Cerebellar nuclear complex (tissue), 1 donor: ENCODE measurements around the gene CAMTA1.
"Not testable (repeated sequence)": the region's sequence is repeated elsewhere in the genome, so short reads cannot be mapped to it uniquely, and the experiment has no call there.

Experiments used
- DNase-seq, 2 experiments: peaks; one replicate each; lab custom pipeline; 2025; lab: John Stamatoyannopoulos, UW

CAMTA1 gene

DNA sequence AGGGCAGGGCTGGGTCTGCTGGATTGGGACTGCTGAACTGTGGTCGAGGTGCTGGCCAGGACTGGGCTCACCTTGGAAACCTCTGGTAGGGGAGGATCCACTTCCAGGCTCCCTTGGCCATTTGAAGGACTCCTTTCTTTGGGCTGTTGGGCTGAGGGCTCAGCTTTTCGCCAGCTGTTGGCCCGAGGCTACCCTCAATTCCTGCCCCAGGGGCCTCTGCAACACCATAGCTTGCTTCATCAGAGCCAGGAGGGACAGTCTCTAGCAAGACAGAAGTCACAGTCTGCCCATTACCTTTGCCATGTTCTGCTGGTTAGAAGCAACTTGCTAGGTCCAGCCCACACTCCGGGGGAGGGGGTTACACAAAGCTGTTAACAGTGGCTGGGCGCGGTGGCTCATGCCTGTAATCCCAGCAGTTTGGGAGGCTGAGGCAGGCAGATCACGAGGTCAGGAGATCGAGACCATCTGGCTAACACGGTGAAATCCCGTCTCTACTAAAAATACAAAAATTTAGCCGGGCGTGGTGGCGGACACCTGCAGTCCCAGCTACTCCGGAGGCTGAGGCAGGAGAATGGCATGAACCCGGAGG, 25.0 kb downstream of the CAMTA1 start:
- DNase-seq = not testable (repeated sequence)

- DNase-seq = no peak
Observed at GRCh38 chr1:6811583-6811982, 26.3 kb downstream of the CAMTA1 start.

DNA sequence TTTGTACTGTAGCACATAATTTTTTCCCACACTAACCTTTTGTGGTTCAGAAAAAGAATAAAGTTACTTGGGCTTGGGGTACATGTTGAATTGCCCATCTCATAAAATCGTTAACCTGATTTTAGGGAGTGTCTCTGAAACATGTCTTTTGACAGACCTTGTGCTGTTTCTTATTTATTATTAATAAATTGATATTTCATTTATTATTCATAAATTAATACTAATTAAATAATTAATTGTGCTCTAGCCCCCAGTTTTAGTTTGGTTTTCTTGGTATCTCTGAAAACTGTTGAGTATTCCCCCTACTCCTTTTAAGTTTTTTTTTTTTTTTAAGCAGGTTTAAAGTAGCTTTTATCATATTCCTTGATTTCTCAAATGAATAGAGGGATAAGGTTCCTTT, 27.9 kb downstream of the CAMTA1 start:
- DNase-seq = no peak

DNA sequence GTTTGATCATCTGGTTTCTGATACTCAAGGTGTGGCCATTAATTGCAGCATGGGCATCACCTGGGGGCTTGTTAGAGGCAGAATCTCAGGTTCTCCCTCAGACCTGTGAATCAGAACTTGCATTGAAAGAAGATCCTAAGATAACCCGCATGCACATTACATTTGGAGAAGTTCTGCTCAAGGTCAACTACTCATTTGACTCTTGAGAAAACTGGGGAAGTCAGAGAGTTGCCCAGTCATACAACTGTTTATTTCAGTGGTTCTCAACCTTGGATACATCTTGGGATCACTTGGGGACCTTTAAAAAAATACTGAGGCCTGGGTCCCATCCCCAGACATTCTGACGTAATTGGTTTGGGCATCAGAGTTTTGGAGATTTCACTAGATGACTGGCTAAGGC, 30.5 kb downstream of the CAMTA1 start:
- DNase-seq = no peak

- no peak for DNase-seq
Observed at GRCh38 chr1:6819246-6820040, 34.2 kb downstream of the CAMTA1 start.

GRCh38 chr1:6820899-6821298, 35.6 kb downstream of the CAMTA1 start:
- DNase-seq = no peak

- no peak for DNase-seq
Observed at GRCh38 chr1:6822530-6823359, 37.5 kb downstream of the CAMTA1 start.

DNA sequence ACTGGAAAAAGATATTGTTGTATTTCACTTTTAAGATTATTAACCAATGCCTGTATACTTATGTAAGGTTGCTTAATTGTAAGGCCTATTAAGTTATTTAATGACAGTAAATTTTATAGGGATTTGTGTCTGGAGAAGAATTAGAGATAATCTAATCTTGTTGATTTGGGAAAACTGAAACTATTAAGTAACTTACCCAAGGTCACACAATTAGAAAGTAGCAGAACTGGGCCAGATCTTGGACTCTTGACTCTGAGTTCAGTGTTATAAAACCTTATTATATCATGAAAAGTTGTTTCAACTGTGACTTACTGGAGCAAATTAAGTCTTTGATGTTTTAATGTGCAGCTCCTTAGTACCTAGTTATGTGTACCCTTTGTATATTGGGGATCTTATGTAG, 38.5 kb downstream of the CAMTA1 start:
- DNase-seq = no peak

GRCh38 chr1:6824665-6825368, 39.6 kb downstream of the CAMTA1 start:
- DNase-seq = no peak

GRCh38 chr1:6825828-6826227, 40.6 kb downstream of the CAMTA1 start:
- DNase-seq = no peak

DNA sequence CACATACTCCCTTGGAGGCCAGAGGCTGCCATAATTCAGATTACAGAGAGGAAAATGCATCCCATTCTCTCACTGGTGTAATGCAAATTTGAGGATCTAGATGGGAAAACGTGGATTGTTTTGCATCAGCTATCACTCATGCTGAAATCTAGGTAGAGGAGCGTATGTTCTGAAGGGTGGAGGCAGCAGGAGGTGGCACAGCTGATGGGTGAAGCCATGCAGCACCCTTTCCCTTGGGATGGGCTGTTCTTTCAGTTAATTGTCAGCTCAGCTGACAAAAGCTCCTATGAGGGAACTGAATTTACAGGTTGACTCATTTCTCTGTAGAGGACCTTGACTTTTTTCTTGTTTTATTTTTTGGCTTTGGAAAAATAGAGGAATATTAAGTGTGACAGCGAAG, 41.8 kb downstream of the CAMTA1 start:
- no peak for DNase-seq

GRCh38 chr1:6827630-6828165, 42.4 kb downstream of the CAMTA1 start:
- no peak for DNase-seq

GRCh38 chr1:6831366-6831765, 46.1 kb downstream of the CAMTA1 start:
- no peak for DNase-seq

DNA sequence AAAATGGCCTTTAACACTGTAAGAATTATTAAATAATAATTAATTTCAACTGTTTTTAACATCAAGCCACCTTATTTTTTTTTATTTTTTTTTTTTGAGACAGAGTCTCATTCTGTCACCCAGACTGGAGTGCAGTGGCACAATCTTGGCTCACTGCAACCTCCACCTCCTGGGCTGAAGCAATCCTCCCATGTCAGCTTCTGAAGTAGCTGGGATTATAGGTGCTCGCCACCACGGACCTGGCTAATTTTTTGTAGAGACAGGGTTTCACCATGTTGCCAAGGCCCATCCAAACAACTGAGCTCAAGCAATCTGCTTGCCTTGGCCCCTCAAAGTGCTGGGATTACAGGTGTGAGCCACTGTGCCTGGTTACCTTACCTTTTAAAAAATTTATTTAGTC, 46.8 kb downstream of the CAMTA1 start:
- DNase-seq = not testable (repeated sequence)

DNA sequence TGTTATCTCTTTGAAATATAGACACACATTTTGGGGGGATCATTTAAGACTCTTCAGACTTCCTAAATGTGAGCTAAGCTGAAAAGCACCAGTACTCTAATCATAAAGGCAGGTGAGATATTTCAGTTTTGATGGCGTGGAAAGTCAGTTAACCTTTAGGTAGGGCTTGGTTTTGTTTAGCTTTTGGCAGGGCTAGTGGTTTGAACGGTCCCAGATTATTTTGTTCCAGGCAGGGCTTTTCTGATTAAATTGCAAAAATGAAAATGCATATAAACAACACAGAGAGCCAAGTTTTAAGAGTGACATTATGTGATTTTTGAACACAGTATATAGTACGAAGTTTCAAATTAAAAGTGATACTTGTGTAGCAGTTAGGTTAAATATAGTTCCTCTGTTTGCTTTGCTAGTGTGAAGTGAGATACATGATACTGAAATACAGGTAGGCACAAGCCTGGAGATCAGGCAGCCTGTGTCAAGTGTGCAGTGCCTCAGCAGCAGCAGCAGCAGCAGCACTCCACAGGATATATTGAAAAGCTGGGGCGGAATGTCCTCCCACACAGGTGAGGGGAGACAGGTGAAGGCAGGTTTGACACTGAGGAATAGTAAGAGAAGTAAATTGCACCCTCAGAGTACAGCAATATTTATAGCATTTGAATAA, 47.4 kb downstream of the CAMTA1 start:
- no peak for DNase-seq

DNA sequence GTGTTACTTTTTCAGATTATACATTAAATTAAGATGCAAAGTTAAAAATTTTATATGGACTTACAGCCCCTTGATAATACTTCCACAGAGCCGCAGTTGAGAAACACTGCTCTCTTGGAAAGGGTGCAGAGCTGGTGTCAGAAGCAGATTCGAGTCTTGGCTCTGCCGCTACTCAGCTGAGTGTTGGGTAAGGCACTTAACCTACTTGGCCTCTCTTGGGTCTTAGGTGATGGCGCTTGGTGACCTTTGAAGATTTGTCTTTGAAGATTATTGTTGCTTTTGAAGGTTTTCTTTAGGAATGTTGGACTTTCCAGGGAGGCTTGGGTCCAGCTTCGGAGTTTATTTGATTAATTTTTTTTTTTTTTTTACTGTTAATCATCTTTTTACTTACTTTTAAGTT, 48.5 kb downstream of the CAMTA1 start:
- DNase-seq = no peak

DNA sequence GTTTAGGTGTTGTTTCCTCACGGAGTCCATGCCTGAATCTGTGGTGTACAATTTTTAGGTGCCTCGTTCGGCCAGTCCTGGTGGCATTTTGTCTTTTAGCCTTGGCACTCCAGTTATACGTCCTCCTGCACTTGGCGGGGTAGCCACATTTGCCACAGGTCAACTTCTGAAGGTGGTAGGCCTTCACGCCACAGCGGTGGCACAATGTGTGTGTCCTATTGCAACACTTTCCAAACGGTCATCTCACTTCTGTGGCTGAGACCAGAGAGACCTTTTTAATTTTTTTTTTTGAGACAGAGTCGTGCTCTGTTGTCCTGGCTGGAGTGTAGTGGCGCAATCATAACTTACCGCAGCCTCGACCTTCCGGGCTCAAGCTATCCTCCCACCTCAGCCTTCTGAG, 49.1 kb downstream of the CAMTA1 start:
- no peak for DNase-seq

DNA sequence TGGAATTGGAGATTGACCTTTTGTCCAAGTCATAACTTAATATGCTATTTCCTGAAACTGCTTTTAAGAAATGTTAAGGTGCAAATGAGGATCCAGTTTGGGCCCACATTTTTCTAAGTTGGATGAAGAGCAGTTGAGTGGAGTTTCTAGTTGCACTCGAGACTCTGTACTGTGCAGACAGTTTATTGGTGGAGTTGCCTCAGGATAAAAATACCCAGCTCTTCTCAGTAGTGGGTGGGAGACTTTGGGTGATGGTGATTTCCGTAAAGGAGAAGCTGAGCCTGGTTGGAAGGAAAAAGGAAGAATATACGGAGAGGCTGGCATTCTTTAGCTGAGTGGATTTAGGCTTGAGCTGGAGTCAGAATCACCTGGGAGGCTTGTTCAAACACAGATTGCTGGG, 49.9 kb downstream of the CAMTA1 start:
- DNase-seq = no peak

DNA sequence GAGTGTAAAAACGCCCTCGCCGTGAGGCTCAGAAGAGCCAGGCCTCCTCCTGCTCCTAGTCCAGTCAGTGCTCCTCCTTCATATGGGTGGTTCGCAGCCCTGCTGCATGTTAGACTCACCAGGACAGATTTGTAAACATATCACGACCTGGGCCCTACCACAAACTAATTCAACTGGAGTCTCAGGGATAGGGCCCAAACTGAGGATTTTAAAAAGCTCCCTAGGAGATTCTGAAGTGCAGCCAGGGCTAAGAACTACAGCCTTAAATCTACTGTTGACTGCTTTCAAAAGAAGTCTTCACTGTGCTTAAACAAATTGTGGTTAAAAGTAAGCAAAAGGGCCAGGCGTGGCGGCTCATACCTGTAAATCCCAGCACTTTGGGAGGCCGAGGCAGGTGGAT, 57.0 kb downstream of the CAMTA1 start:
- DNase-seq = no peak

DNA sequence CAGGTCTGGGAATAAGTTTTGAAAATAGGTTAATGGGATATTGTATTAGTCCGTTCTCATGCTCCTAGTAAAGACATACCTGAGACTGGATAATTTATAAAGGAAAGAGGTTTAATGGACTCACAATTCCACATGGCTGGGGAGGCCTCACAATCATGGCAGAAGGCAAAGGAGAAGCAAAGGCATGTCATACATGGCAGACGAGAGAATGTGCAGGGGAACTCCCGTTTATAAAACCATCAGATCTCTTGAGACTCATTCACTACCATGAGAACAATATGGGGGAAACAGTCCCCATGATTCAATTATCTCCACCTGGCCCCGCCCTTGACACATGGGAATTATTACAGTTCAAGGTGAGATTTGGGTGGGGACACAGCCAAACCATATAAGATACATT, 60.5 kb downstream of the CAMTA1 start:
- not testable (repeated sequence) for DNase-seq

DNA sequence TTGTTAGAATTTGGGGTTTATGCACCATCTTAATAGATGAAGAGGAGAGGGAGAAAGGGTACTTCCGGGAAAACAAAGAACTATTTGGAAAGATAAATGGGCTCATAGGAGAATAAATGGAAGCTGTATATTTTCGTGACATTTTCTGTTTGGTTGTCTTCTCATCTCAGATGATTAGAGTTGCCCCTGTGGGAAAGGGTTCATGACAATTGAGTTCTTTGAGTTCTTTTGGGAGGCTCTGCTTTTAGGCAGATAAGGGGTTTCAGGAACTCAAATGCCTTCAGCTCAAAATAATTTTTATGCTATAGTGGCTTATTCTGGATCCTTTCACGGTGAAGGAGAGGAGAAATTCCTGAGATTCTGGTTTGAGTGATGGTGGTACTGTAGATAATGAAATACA, 63.6 kb downstream of the CAMTA1 start:
- DNase-seq = no peak

- no peak for DNase-seq
Observed at GRCh38 chr1:6850537-6850936, 65.3 kb downstream of the CAMTA1 start.
